Breast epithelium (tissue), 4 donors: ENCODE results near the gene SNUPN. TPM values are rescaled to one million over a fixed set of nuclear protein-coding genes. Genes with fewer than 3 reads are reported as not detected.
A peak's percentile ranks its signal among the peaks of the same experiment; 100 is the strongest.

ENCODE experiments used
- DNase-seq, 2 donors: peaks; one replicate each; pipeline ENCODE4 v3.0.0-alpha.2; 2019; ENCODE audit warnings: low spot score in 2 of 2
- H3K27ac ChIP-seq, 2 donors: fragments of 200-600 bp; sonication (generic) in 1 of 2; one replicate each; pipeline ENCODE4 v1.5.1; 2016 to 2019; ENCODE audit warnings: mild to moderate bottlenecking in 1 of 2
- H3K27me3 ChIP-seq, 2 donors: fragments of 200-600 bp; sonication (generic) in 1 of 2; one replicate each; pipeline versions ENCODE4 v1.5.1 to v1.6.0; 2017 to 2019; ENCODE audit warnings: control low read depth in 1 of 2, mild to moderate bottlenecking in 1 of 2
- H3K36me3 ChIP-seq: fragments of 200-600 bp; one replicate; pipeline ENCODE4 v1.5.1; 2019
- H3K4me1 ChIP-seq, 2 donors: fragments of 200-600 bp; sonication (generic); one replicate each; pipeline ENCODE4 v1.5.1; 2016 to 2019; ENCODE audit warnings: control low read depth in 1 of 2
- H3K4me3 ChIP-seq, 3 donors: fragments of 200-600 bp; sonication (generic); 1 replicate in 2 of 3; 2 replicates in 1 of 3; pipeline ENCODE4 v1.5.1; 2016 to 2019; ENCODE audit warnings: mild to moderate bottlenecking in 3 of 3, moderate library complexity in 2 of 3
- H3K9me3 ChIP-seq, 2 donors: fragments of 200-600 bp; sonication (generic) in 1 of 2; one replicate each; pipeline ENCODE4 v1.5.1; 2016 to 2019; ENCODE audit warnings: control low read depth in 1 of 2
- CTCF ChIP-seq, 3 donors: fragments of 450-650 bp; IDR thresholded peaks; one replicate each; pipeline ENCODE4 v1.5.1; 2016 to 2017; ENCODE audit warnings: antibody characterized with exemption in 3 of 3, mild to moderate bottlenecking in 3 of 3, moderate library complexity in 3 of 3
- POLR2A ChIP-seq: fragments of 450-650 bp; IDR thresholded peaks from one replicate; pipeline ENCODE4 v1.6.1; 2016; ENCODE audit warnings: antibody characterized with exemption, mild to moderate bottlenecking, moderate library complexity
- POLR2AphosphoS5 ChIP-seq, 3 donors: sonication (generic); formaldehyde crosslinking; IDR thresholded peaks; one replicate each; pipeline ENCODE4 v1.6.1; 2017; ENCODE audit warnings: antibody characterized with exemption in 3 of 3
- intact Hi-C: fragments of 100-400 bp; cut with DNase I; formaldehyde crosslinking; loops from one replicate; pipeline ENCODE4 v1.15.1; 2023; ENCODE audit warnings: low total_unique reads
- total RNA-seq, 3 donors: library from RNA; depleted of rRNA; stranded (reverse); fragments of >200 nt; gene quantifications; one replicate each; pipeline ENCODE4 v1.1.0, GENCODE V29; 2016

Gene SNUPN
- total RNA-seq, 3 donors from 2014 or later = 19.8 to 24.9 (median 23.6) TPM

- Histone ChIP-seq H3K4me1 (peaks cover 14 to 21% of the 10 kb centered on the region in 2 donors), H3K36me3 (no peaks in the 10 kb centered on the region), H3K9me3 (no peaks in the 10 kb centered on the region), H3K27me3 (no peaks in the 10 kb centered on the region), H3K4me3 (no peak overlapping the region), H3K27ac (peak overlapping the region; percentile 36 to 95)
- TF ChIP-seq CTCF (IDR thresholded peaks at IDR 0.05) (no peak), POLR2A (no peak), POLR2AphosphoS5 (IDR thresholded peaks at IDR 0.05) (no peak)
- DNase-seq = no peak
- intact Hi-C loops = no loop called here
Measured at GRCh38 chr15:75663931-75664421, 38.5 kb upstream of the SNUPN start.

- intact Hi-C loops = no loop called here
- no peak for DNase-seq
Measured at GRCh38 chr15:75662823-75663519, 37.4 kb upstream of the SNUPN start.

GRCh38 chr15:75661756-75662140, 36.2 kb upstream of the SNUPN start:
- intact Hi-C loops = no loop called here
- Histone ChIP-seq H3K9me3 (no peaks in the 10 kb centered on the region), H3K27me3 (no peaks in the 10 kb centered on the region), H3K4me3 (peak overlapping the region in 1 of 3 donors; percentile 46), H3K27ac (peak overlapping the region; percentile 87 to 95), H3K36me3 (no peaks in the 10 kb centered on the region), H3K4me1 (peaks cover 14 to 17% of the 10 kb centered on the region in 2 donors)
- no peak for DNase-seq
- TF ChIP-seq POLR2A = no peak
- peak in 1 of 3 donors; percentile 6 for TF ChIP-seq POLR2AphosphoS5 (IDR thresholded peaks at IDR 0.05)

More at GRCh38 chr15:75662823-75663519, 37.4 kb upstream of the SNUPN start:
- no peaks in the 10 kb centered on the region for H3K36me3 ChIP-seq
- peak overlapping the region; percentile 87 to 95 for H3K27ac ChIP-seq
- H3K4me1 ChIP-seq = peaks cover 14 to 21% of the 10 kb centered on the region in 2 donors
- H3K4me3 ChIP-seq = no peak overlapping the region
- TF ChIP-seq CTCF (IDR thresholded peaks at IDR 0.05) = no peak
- TF ChIP-seq POLR2A = no peak
- no peak for TF ChIP-seq POLR2AphosphoS5 (IDR thresholded peaks at IDR 0.05)
- H3K9me3 ChIP-seq = no peaks in the 10 kb centered on the region
- H3K27me3 ChIP-seq = no peaks in the 10 kb centered on the region

GRCh38 chr15:75661100-75661755, 35.7 kb upstream of the SNUPN start:
- Histone ChIP-seq H3K27ac (peak overlapping the region; percentile 87 to 95), H3K4me3 (peak overlapping the region in 2 of 3 donors; percentile 21 to 46), H3K36me3 (no peaks in the 10 kb centered on the region), H3K4me1 (peaks cover 14 to 17% of the 10 kb centered on the region in 2 donors), H3K27me3 (no peaks in the 10 kb centered on the region), H3K9me3 (no peaks in the 10 kb centered on the region)
- intact Hi-C loops = no loop called here
- peak; percentile 84 to 89 for DNase-seq
- TF ChIP-seq POLR2A (no peak), CTCF (IDR thresholded peaks at IDR 0.05) (no peak), POLR2AphosphoS5 (IDR thresholded peaks at IDR 0.05) (no peak)

GRCh38 chr15:75659928-75660645, 34.6 kb upstream of the SNUPN start:
- Histone ChIP-seq H3K27me3 (no peaks in the 10 kb centered on the region), H3K4me1 (peaks cover 14 to 23% of the 10 kb centered on the region in 2 donors), H3K27ac (peak overlapping the region; percentile 87 to 95), H3K9me3 (no peaks in the 10 kb centered on the region), H3K36me3 (no peaks in the 10 kb centered on the region), H3K4me3 (no peak overlapping the region)
- no peak for TF ChIP-seq POLR2A
- no peak for TF ChIP-seq CTCF (IDR thresholded peaks at IDR 0.05)
- TF ChIP-seq POLR2AphosphoS5 (IDR thresholded peaks at IDR 0.05) = no peak
- intact Hi-C loops = no loop called here
- DNase-seq = no peak
